Measurements from ENCODE around the gene DTNB.

DTNB gene

GRCh38 chr2:25597881-25598280, 75.5 kb downstream of the DTNB start (continued):
- TF ChIP-seq ZNF677 (tag by site-specific recombination; IDR thresholded peaks at IDR 0.05) (no peak), ZNF600 (tag by site-specific recombination; IDR thresholded peaks at IDR 0.05) (no peak), ZNF24 (tag by site-specific recombination; IDR thresholded peaks at IDR 0.05) (no peak), ZBTB20 (tag by site-specific recombination; IDR thresholded peaks at IDR 0.05) (no peak), ZFP69B (tag by site-specific recombination; IDR thresholded peaks at IDR 0.05) (no peak), KLF1 (tag by site-specific recombination; IDR thresholded peaks at IDR 0.05) (no peak)
- TF ChIP-seq, protein P1, sequence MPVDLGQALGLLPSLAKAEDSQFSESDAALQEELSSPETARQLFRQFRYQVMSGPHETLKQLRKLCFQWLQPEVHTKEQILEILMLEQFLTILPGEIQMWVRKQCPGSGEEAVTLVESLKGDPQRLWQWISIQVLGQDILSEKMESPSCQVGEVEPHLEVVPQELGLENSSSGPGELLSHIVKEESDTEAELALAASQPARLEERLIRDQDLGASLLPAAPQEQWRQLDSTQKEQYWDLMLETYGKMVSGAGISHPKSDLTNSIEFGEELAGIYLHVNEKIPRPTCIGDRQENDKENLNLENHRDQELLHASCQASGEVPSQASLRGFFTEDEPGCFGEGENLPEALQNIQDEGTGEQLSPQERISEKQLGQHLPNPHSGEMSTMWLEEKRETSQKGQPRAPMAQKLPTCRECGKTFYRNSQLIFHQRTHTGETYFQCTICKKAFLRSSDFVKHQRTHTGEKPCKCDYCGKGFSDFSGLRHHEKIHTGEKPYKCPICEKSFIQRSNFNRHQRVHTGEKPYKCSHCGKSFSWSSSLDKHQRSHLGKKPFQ (tag by site-specific recombination; IDR thresholded peaks at IDR 0.05) = no peak

DNA sequence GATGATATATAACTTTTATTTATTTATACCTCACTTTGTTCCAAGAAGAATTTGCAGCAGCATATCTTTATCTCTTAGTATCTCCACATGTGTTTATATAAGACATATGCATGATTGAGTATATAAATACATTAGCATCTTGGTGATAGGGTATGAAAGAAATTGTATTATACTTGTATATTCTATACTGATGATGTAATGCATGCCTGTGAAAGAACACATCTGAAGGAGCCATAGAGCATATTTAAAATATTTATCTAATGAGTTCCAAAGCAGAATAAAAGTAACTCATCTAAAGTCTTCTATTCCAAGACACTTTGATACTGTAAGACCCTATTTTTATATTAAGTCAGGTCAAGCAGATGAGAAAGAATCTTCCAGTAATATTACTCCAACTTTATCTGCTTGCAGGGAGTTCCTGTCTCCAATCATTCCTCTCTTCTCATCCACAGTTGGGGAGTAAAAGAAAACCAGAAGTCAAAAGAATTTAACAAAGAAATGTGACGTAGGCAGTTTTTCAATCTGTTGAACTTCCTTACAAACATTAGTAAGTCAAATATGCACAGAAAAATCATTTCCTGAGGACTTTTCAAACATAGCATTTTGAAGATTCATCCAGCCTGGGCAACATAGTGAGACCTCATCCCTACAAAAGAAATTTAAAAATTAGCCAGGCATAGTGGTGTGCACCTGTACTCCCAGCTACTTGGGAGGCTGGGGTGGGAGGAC, 76.7 kb downstream of the DTNB start:
- POLR2A ChIA-PET = no interaction called here
- CTCF ChIA-PET = interaction anchor here (0.6 to 1.9 kb wide), 5 partner anchors 10 to 255 kb away, joined by 3 to 8 read pairs (median 5); no protein-coding TSS in a partner anchor
- TF ChIP-seq, protein P2, sequence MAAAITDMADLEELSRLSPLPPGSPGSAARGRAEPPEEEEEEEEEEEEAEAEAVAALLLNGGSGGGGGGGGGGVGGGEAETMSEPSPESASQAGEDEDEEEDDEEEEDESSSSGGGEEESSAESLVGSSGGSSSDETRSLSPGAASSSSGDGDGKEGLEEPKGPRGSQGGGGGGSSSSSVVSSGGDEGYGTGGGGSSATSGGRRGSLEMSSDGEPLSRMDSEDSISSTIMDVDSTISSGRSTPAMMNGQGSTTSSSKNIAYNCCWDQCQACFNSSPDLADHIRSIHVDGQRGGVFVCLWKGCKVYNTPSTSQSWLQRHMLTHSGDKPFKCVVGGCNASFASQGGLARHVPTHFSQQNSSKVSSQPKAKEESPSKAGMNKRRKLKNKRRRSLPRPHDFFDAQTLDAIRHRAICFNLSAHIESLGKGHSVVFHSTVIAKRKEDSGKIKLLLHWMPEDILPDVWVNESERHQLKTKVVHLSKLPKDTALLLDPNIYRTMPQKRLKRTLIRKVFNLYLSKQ (tag by site-specific recombination; IDR thresholded peaks at IDR 0.05; ENCODE audit: borderline replicate concordance) = no peak
- no peak for TF ChIP-seq ZBTB21 (tag by site-specific recombination; IDR thresholded peaks at IDR 0.05)
- no peak for TF ChIP-seq ZNF398 (tag by site-specific recombination; IDR thresholded peaks at IDR 0.05)
- TF ChIP-seq, protein P3, sequence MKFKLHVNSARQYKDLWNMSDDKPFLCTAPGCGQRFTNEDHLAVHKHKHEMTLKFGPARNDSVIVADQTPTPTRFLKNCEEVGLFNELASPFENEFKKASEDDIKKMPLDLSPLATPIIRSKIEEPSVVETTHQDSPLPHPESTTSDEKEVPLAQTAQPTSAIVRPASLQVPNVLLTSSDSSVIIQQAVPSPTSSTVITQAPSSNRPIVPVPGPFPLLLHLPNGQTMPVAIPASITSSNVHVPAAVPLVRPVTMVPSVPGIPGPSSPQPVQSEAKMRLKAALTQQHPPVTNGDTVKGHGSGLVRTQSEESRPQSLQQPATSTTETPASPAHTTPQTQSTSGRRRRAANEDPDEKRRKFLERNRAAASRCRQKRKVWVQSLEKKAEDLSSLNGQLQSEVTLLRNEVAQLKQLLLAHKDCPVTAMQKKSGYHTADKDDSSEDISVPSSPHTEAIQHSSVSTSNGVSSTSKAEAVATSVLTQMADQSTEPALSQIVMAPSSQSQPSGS (tag by site-specific recombination; IDR thresholded peaks at IDR 0.05; ENCODE audit: low read depth) = 0 out of 2 replicates have a peak, but pooled peaks have one; percentile 19

DNA sequence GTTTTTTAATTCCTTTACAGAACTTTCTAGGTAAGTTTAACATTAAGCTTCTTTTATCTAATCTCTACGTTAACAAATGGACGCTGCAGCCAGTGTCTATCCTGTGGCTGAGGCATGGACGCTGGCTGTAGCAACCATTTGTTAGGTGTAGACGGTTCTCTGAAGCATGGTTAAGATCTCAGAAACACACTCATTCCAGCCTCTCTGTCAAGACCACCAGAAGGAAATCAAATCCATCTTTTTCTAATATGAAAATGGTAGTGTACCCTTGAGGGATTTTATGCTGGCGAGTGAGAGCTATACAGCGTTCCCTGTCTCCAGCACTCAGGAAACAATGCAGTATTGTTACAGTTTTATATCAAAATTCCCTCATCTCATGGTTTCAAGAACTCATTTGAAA, 78.0 kb downstream of the DTNB start:
- no peak overlapping the region for H3K27ac ChIP-seq (ENCODE audit: extremely low read depth, low read depth, low read length)
- H3K36me3 ChIP-seq (ENCODE audit: control insufficient read depth in 2 of 2, insufficient read depth in 1 of 2, low read length in 2 of 2) = peaks cover 0 to 2% of the 10 kb centered on the region in 2 experiments; a peak in 1 of 3 replicates
- H3K4me3 ChIP-seq (ENCODE audit: low read depth, low read length) = no peak overlapping the region
- H3K9me3 ChIP-seq (ENCODE audit: control insufficient read depth, insufficient read depth, low read depth, low read length) = no peaks in the 10 kb centered on the region
- H3K4me1 ChIP-seq (ENCODE audit: control insufficient read depth, insufficient read depth, low read length) = no peaks in the 10 kb centered on the region
- POLR2A ChIA-PET = no interaction called here
- CTCF ChIA-PET = interaction anchor here (0.6 to 0.8 kb wide), 3 partner anchors 11 to 119 kb away, joined by 3 to 4 read pairs (median 3); no protein-coding TSS in a partner anchor
- TF ChIP-seq ZNF843 (tag by site-specific recombination; IDR thresholded peaks at IDR 0.05) (no peak), ZNF184 (tag by site-specific recombination; IDR thresholded peaks at IDR 0.05) (no peak), ZNF610 (tag by site-specific recombination; IDR thresholded peaks at IDR 0.05; ENCODE audit: borderline replicate concordance) (no peak), ZNF621 (tag by site-specific recombination; IDR thresholded peaks at IDR 0.05) (no peak), ZNF350 (tag by site-specific recombination; IDR thresholded peaks at IDR 0.05) (no peak), ZNF280C (tag by site-specific recombination; IDR thresholded peaks at IDR 0.05) (no peak), ZNF416 (tag by site-specific recombination; IDR thresholded peaks at IDR 0.05) (no peak), ZNF701 (tag by site-specific recombination; IDR thresholded peaks at IDR 0.05) (no peak)
- TF ChIP-seq, protein P4, sequence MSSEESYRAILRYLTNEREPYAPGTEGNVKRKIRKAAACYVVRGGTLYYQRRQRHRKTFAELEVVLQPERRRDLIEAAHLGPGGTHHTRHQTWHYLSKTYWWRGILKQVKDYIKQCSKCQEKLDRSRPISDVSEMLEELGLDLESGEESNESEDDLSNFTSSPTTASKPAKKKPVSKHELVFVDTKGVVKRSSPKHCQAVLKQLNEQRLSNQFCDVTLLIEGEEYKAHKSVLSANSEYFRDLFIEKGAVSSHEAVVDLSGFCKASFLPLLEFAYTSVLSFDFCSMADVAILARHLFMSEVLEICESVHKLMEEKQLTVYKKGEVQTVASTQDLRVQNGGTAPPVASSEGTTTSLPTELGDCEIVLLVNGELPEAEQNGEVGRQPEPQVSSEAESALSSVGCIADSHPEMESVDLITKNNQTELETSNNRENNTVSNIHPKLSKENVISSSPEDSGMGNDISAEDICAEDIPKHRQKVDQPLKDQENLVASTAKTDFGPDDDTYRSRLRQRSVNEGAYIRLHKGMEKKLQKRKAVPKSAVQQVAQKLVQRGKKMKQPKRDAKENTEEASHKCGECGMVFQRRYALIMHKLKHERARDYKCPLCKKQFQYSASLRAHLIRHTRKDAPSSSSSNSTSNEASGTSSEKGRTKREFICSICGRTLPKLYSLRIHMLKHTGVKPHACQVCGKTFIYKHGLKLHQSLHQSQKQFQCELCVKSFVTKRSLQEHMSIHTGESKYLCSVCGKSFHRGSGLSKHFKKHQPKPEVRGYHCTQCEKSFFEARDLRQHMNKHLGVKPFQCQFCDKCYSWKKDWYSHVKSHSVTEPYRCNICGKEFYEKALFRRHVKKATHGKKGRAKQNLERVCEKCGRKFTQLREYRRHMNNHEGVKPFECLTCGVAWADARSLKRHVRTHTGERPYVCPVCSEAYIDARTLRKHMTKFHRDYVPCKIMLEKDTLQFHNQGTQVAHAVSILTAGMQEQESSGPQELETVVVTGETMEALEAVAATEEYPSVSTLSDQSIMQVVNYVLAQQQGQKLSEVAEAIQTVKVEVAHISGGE (tag by site-specific recombination; conservative IDR thresholded peaks at IDR 0.05; ENCODE audit: low read depth) = no peak

More for the DNA sequence above, 76.7 kb downstream of the DTNB start:
- Histone ChIP-seq H3K4me3 (ENCODE audit: low read depth, low read length) (no peak overlapping the region), H3K4me1 (ENCODE audit: control insufficient read depth, insufficient read depth, low read length) (no peaks in the 10 kb centered on the region), H3K36me3 (ENCODE audit: control insufficient read depth in 2 of 2, insufficient read depth in 1 of 2, low read length in 2 of 2) (peaks cover 0 to 2% of the 10 kb centered on the region in 2 experiments; a peak in 1 of 3 replicates), H3K27ac (ENCODE audit: extremely low read depth, low read depth, low read length) (no peak overlapping the region), H3K9me3 (ENCODE audit: control insufficient read depth, insufficient read depth, low read depth, low read length) (no peaks in the 10 kb centered on the region)
